Measurements from ENCODE around the gene SUPT16H. TPM values are rescaled to one million over a fixed set of nuclear protein-coding genes. Genes with fewer than 3 reads are reported as not detected.
A peak's percentile ranks its signal among the peaks of the same experiment; 100 is the strongest.

SUPT16H gene
- total RNA-seq, 4 donors from 2014 or later, result 27.2 to 33.5 (median 30.8) TPM

GRCh38 chr14:21313512-21313911 lies 70.3 kb downstream of the SUPT16H start:
- in situ Hi-C loops (cut with MboI; ENCODE audit: low sequenced_read_pairs in 4 of 4), result no loop called here

DNA sequence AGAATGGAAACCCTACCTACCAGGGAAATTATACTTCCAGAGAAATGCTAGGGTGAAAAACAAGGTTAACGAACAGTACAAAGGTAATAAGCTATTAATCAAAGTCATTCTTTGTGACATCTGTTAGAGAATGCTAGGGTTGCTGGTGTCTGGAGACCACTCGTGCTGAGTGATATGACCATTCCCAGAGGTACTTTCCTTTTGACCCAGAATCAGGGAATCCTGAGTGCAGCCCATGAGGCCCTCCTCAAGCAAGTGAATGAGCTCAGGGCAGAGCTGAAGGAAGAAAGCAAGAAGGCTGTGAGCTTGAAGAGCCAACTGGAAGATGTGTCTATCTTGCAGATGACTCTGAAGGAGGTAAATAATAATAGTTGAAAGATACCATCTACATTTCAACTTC lies 72.2 kb downstream of the SUPT16H start:
- in situ Hi-C loops (cut with MboI; ENCODE audit: low sequenced_read_pairs in 4 of 4), result no loop called here
- DNase-seq, result no peak
- Histone ChIP-seq H3K27ac (no peak overlapping the region), H3K4me1 (no peaks in the 10 kb centered on the region), H3K27me3 (peaks cover 0 to 4% (median 0%) of the 10 kb centered on the region in 3 donors), H3K36me3 (no peaks in the 10 kb centered on the region), H3K9me3 (no peaks in the 10 kb centered on the region), H3K4me3 (no peak overlapping the region)
- no peak for ATAC-seq
- TF ChIP-seq, protein P1, sequence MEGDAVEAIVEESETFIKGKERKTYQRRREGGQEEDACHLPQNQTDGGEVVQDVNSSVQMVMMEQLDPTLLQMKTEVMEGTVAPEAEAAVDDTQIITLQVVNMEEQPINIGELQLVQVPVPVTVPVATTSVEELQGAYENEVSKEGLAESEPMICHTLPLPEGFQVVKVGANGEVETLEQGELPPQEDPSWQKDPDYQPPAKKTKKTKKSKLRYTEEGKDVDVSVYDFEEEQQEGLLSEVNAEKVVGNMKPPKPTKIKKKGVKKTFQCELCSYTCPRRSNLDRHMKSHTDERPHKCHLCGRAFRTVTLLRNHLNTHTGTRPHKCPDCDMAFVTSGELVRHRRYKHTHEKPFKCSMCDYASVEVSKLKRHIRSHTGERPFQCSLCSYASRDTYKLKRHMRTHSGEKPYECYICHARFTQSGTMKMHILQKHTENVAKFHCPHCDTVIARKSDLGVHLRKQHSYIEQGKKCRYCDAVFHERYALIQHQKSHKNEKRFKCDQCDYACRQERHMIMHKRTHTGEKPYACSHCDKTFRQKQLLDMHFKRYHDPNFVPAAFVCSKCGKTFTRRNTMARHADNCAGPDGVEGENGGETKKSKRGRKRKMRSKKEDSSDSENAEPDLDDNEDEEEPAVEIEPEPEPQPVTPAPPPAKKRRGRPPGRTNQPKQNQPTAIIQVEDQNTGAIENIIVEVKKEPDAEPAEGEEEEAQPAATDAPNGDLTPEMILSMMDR (IDR thresholded peaks at IDR 0.05 in 4 of 5, conservative IDR thresholded peaks at IDR 0.05 in 1 of 5), result no peak
- no peak for TF ChIP-seq POLR2A (IDR thresholded peaks at IDR 0.05)
- intact Hi-C loops (cut with DNase I; ENCODE audit: low total_unique reads), result no loop called here

More at GRCh38 chr14:21313512-21313911, 70.3 kb downstream of the SUPT16H start:
- H3K4me3 ChIP-seq, result no peak overlapping the region
- intact Hi-C loops (cut with DNase I; ENCODE audit: low total_unique reads), result no loop called here
- no peaks in the 10 kb centered on the region for H3K4me1 ChIP-seq
- DNase-seq, result no peak
- H3K36me3 ChIP-seq, result no peaks in the 10 kb centered on the region
- TF ChIP-seq POLR2A (IDR thresholded peaks at IDR 0.05), result no peak
- TF ChIP-seq, protein P1 (IDR thresholded peaks at IDR 0.05 in 4 of 5, conservative IDR thresholded peaks at IDR 0.05 in 1 of 5), result no peak
- no peak for ATAC-seq
- no peak overlapping the region for H3K27ac ChIP-seq
- H3K9me3 ChIP-seq, result no peaks in the 10 kb centered on the region
- H3K27me3 ChIP-seq, result no peaks in the 10 kb centered on the region

DNA sequence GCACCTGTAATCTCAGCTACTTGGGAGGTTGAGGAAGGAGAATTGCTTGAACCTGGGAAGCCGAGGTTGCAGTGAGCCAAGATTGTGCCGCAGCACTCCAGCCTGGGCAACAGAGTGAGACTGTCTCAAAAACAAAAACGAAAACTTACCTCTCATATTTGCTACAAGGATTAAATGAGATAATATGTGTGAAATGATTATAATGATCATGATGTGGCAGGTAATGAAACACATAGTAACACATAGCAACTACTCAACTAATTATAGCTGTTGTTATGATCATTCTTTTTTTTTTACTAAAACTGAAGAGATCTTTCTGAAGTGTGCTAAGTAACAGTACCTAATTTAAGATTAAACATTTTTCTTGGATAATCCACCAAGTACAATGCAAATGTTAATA lies 73.9 kb downstream of the SUPT16H start:
- intact Hi-C loops (cut with DNase I; ENCODE audit: low total_unique reads) (no loop called here), in situ Hi-C loops (cut with MboI; ENCODE audit: low sequenced_read_pairs in 4 of 4) (no loop called here)
- Histone ChIP-seq H3K36me3 (no peaks in the 10 kb centered on the region), H3K27ac (no peak overlapping the region), H3K4me1 (no peaks in the 10 kb centered on the region), H3K27me3 (peaks cover 0 to 4% (median 0%) of the 10 kb centered on the region in 3 donors), H3K4me3 (no peak overlapping the region), H3K9me3 (no peaks in the 10 kb centered on the region)
- no peak for ATAC-seq
- DNase-seq, result no peak
- TF ChIP-seq, protein P1 (IDR thresholded peaks at IDR 0.05 in 4 of 5, conservative IDR thresholded peaks at IDR 0.05 in 1 of 5), result no peak
- TF ChIP-seq POLR2A (IDR thresholded peaks at IDR 0.05), result no peak

DNA sequence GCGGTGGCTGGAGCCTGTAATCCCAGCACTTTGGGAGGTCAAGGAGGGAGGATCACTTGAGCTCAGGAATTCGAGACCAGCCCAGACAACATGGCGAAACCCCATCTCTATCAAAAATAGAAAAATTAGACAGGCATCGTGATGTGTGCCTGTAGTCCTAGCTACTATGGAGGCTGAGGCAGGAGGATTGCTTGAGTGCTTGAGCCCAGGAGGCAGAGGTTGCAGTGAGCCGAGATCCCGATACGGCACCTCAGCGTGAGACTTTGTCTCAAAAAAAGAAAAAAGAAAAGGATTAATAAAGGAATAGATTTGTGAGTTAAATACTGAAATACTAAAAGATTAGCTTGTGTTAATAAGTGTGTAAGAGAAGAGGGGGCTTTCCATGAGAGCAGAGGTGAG lies 74.6 kb downstream of the SUPT16H start:
- in situ Hi-C loops (cut with MboI; ENCODE audit: low sequenced_read_pairs in 4 of 4), result no loop called here
- peaks cover 0 to 4% (median 0%) of the 10 kb centered on the region in 3 donors for H3K27me3 ChIP-seq
- DNase-seq (no peak), ATAC-seq (no peak)
- H3K9me3 ChIP-seq, result no peaks in the 10 kb centered on the region
- H3K36me3 ChIP-seq, result no peaks in the 10 kb centered on the region
- no peak overlapping the region for H3K27ac ChIP-seq
- H3K4me1 ChIP-seq, result no peaks in the 10 kb centered on the region
- TF ChIP-seq, protein P1 (IDR thresholded peaks at IDR 0.05 in 4 of 5, conservative IDR thresholded peaks at IDR 0.05 in 1 of 5), result no peak
- TF ChIP-seq POLR2A (IDR thresholded peaks at IDR 0.05), result no peak
- peak overlapping the region; percentile 21 to 58 (median 42) for H3K4me3 ChIP-seq
- intact Hi-C loops (cut with DNase I; ENCODE audit: low total_unique reads), result no loop called here

All from gastrocnemius medialis (tissue), 4 donors.